K562 (cell line): ENCODE measurements around the gene CCDC85B. TPM values are rescaled to one million over a fixed set of nuclear protein-coding genes. Genes with fewer than 3 reads are reported as not detected.

Experiments used
- ATF1 ChIP-seq, 2 experiments: fragments of 450-650 bp in 1 of 2; IDR thresholded peaks; 2 replicates each; pipeline ENCODE4 v1.6.1; 2016; ENCODE audit warnings: missing compliant biosample characterization in 1 of 2, missing genetic modification characterization in 1 of 2
- BRD4 ChIP-seq: fragments of 200-600 bp; sonication (generic); IDR thresholded peaks from 2 replicates; pipeline ENCODE4 v1.6.1; 2017; ENCODE audit warnings: inconsistent platforms
- CTBP1 ChIP-seq: fragments of 450-650 bp; IDR thresholded peaks from 2 replicates; pipeline ENCODE4 v1.6.1; 2016; ENCODE audit warnings: borderline replicate concordance
- FOXK2 ChIP-seq, 2 experiments: fragments of 450-650 bp; IDR thresholded peaks in 1 of 2; conservative IDR thresholded peaks in 1 of 2; 2 replicates each; pipeline ENCODE4 v1.6.1; 2016; ENCODE audit warnings: low read depth in 2 of 2, mild to moderate bottlenecking in 1 of 2
- HOXB6 ChIP-seq: fragments of 250-450 bp; sonication (Bioruptor Pico); IDR thresholded peaks from 2 replicates; pipeline ENCODE4 v1.5.1; 2022; ENCODE audit warnings: mild to moderate bottlenecking, borderline replicate concordance
- KDM5B ChIP-seq: fragments of 200-600 bp; sonication (generic); IDR thresholded peaks from 2 replicates; pipeline ENCODE4 v1.6.1; 2012; ENCODE audit warnings: low read depth, mild to moderate bottlenecking, moderate library complexity, low read length, control low read depth, inconsistent platforms; ENCODE audit not compliant: insufficient replicate concordance
- MECOM ChIP-seq: fragments of 250-450 bp; sonication (Bioruptor Pico); IDR thresholded peaks from 2 replicates; pipeline ENCODE4 v1.8.0; 2022; ENCODE audit warnings: inconsistent platforms
- NR3C1 ChIP-seq: sonication (generic); formaldehyde crosslinking; IDR thresholded peaks from 2 replicates; pipeline ENCODE4 v1.8.1; 2022; ENCODE audit warnings: missing genetic modification reagents
- PHTF2 ChIP-seq: fragments of 250-450 bp; sonication (Bioruptor Pico); IDR thresholded peaks from 2 replicates; pipeline ENCODE4 v1.5.0; 2021; ENCODE audit warnings: mild to moderate bottlenecking
- PYGO2 ChIP-seq: fragments of 450-650 bp; IDR thresholded peaks from 2 replicates; pipeline ENCODE4 v1.6.1; 2016; ENCODE audit warnings: mild to moderate bottlenecking, missing genetic modification characterization, moderate library complexity, missing compliant biosample characterization
- SRSF9 ChIP-seq: fragments of 200-400 bp; formaldehyde crosslinking; IDR thresholded peaks from 2 replicates; pipeline ENCODE4 v1.6.1; 2017; ENCODE audit warnings: low read depth, low read length, borderline replicate concordance
- TEAD1 ChIP-seq, 2 experiments: fragments of 450-650 bp in 1 of 2; sonication (generic) in 1 of 2; formaldehyde crosslinking; IDR thresholded peaks; 2 replicates each; pipeline versions ENCODE4 v1.4.0 to v1.8.0; 2020 to 2022; ENCODE audit warnings: mild to moderate bottlenecking in 2 of 2, missing genetic modification reagents in 1 of 2
- XRCC3 ChIP-seq: fragments of 450-650 bp; IDR thresholded peaks from 2 replicates; pipeline ENCODE4 v1.6.1; 2017; ENCODE audit warnings: mild to moderate bottlenecking, moderate library complexity
- ZBTB1 ChIP-seq: sonication (generic); formaldehyde crosslinking; IDR thresholded peaks from 2 replicates; pipeline ENCODE4 v1.8.1; 2023; ENCODE audit warnings: missing genetic modification reagents, low read depth, mild to moderate bottlenecking, borderline replicate concordance
- ZBTB9 ChIP-seq: fragments of 450-650 bp; formaldehyde crosslinking; IDR thresholded peaks from 2 replicates; pipeline ENCODE4 v1.4.0; 2020; ENCODE audit warnings: mild to moderate bottlenecking, moderate library complexity
- polyA plus RNA-seq, 8 experiments: library from polyadenylated mRNA; depleted of rRNA in 4 of 8; stranded (reverse) in 5 of 8; unstranded in 3 of 8; fragments of >200 nt; fragmentation: Nextera tagmentation in 2 of 8; fragmentation: Illumina TruSeq in 1 of 8; extraction: Ambion mirVana in 2 of 8; extraction: Trizol in 1 of 8; gene quantifications; 2 replicates each; pipeline versions ENCODE4 v1.2.1 to v1.2.3, GENCODE V29; 2011 to 2014; ENCODE audit warnings: inconsistent platforms in 1 of 8, missing spikeins in 1 of 8
- total RNA-seq, 7 experiments: library from RNA; depleted of rRNA in 6 of 7; stranded (reverse); fragments of >200 nt in 6 of 7; fragmentation: Illumina TruSeq in 2 of 7; extraction: Trizol in 2 of 7; gene quantifications; 2 replicates each; pipeline versions ENCODE4 v1.2.1 to v1.2.3, GENCODE V29; 2011 to 2021; ENCODE audit warnings: low replicate concordance in 1 of 7
- TF ChIP-seq, protein P1 (sequence below): fragments of 450-650 bp; IDR thresholded peaks from 2 replicates; pipeline ENCODE4 v1.6.1; 2016; ENCODE audit warnings: low read depth, mild to moderate bottlenecking, moderate library complexity
- TF ChIP-seq, protein P2 (sequence below): fragments of 250-450 bp; sonication (Bioruptor Pico); IDR thresholded peaks from 2 replicates; pipeline ENCODE4 v1.5.0; 2021; ENCODE audit warnings: mild to moderate bottlenecking, borderline replicate concordance
- TF ChIP-seq, protein P3 (sequence below): fragments of 450-650 bp; IDR thresholded peaks from 2 replicates; pipeline ENCODE4 v1.6.1; 2018; ENCODE audit not compliant: partially characterized antibody

The CCDC85B gene
- total and polyA plus RNA-seq, 9 of the 15 experiments (the other 6 are each of a cell fraction or from before 2014, with no cell fraction given): 0.14 to 138 (median 6.2) TPM

GRCh38 chr11:65860278-65861164 is 30.0 kb upstream of the CCDC85B start, which contains the start of gene MUS81 (continued):
- TF ChIP-seq CTBP1 (peak; percentile 78; the same call in 1 of the 2 replicates), ZBTB1 (peak; percentile 45; the same call in 1 of the 2 replicates), SRSF9 (no peak), KDM5B (peak; percentile 61), NR3C1 (no peak), TEAD1 (CRISPR knock-in tag; IDR thresholded peaks at IDR 0.05) (0 out of 4 replicates have a peak, but pooled peaks of 1 of the 2 experiments have one; percentile 34), ZBTB9 (CRISPR knock-in tag) (peak; percentile 49; the same call in 1 of the 2 replicates), FOXK2 (conservative IDR thresholded peaks at IDR 0.05 in 1 of 2, IDR thresholded peaks at IDR 0.05 in 1 of 2; ENCODE audit: low read depth in 2 of 2) (peak; percentile 50 to 52; a peak in 2 of 4 replicates), XRCC3 (no peak), BRD4 (peak; percentile 56; the same call in 1 of the 2 replicates), ATF1 (CRISPR knock-in tag; IDR thresholded peaks at IDR 0.05) (no peak), ATF1 (tag; IDR thresholded peaks at IDR 0.05) (peak; percentile 66), MECOM (no peak), HOXB6 (CRISPR knock-in tag) (no peak), PYGO2 (tag) (no peak), PHTF2 (CRISPR knock-in tag) (no peak; the same call in 1 of the 2 replicates)
- TF ChIP-seq, protein P1, sequence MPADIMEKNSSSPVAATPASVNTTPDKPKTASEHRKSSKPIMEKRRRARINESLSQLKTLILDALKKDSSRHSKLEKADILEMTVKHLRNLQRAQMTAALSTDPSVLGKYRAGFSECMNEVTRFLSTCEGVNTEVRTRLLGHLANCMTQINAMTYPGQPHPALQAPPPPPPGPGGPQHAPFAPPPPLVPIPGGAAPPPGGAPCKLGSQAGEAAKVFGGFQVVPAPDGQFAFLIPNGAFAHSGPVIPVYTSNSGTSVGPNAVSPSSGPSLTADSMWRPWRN: no peak
- TF ChIP-seq, protein P2, sequence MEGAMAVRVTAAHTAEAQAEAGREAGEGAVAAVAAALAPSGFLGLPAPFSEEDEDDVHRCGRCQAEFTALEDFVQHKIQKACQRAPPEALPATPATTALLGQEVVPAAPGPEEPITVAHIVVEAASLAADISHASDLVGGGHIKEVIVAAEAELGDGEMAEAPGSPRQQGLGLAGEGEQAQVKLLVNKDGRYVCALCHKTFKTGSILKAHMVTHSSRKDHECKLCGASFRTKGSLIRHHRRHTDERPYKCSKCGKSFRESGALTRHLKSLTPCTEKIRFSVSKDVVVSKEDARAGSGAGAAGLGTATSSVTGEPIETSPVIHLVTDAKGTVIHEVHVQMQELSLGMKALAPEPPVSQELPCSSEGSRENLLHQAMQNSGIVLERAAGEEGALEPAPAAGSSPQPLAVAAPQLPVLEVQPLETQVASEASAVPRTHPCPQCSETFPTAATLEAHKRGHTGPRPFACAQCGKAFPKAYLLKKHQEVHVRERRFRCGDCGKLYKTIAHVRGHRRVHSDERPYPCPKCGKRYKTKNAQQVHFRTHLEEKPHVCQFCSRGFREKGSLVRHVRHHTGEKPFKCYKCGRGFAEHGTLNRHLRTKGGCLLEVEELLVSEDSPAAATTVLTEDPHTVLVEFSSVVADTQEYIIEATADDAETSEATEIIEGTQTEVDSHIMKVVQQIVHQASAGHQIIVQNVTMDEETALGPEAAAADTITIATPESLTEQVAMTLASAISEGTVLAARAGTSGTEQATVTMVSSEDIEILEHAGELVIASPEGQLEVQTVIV (CRISPR knock-in tag): no peak
- TF ChIP-seq, protein P3, sequence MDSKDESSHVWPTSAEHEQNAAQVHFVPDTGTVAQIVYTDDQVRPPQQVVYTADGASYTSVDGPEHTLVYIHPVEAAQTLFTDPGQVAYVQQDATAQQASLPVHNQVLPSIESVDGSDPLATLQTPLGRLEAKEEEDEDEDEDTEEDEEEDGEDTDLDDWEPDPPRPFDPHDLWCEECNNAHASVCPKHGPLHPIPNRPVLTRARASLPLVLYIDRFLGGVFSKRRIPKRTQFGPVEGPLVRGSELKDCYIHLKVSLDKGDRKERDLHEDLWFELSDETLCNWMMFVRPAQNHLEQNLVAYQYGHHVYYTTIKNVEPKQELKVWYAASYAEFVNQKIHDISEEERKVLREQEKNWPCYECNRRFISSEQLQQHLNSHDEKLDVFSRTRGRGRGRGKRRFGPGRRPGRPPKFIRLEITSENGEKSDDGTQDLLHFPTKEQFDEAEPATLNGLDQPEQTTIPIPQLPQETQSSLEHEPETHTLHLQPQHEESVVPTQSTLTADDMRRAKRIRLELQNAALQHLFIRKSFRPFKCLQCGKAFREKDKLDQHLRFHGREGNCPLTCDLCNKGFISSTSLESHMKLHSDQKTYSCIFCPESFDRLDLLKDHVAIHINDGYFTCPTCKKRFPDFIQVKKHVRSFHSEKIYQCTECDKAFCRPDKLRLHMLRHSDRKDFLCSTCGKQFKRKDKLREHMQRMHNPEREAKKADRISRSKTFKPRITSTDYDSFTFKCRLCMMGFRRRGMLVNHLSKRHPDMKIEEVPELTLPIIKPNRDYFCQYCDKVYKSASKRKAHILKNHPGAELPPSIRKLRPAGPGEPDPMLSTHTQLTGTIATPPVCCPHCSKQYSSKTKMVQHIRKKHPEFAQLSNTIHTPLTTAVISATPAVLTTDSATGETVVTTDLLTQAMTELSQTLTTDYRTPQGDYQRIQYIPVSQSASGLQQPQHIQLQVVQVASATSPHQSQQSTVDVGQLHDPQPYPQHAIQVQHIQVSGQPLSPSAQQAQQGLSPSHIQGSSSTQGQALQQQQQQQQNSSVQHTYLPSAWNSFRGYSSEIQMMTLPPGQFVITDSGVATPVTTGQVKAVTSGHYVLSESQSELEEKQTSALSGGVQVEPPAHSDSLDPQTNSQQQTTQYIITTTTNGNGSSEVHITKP: peak; percentile 56
